GM18526 (cell line): ENCODE measurements around the gene AIF1L.

ENCODE experiments used
- POLR2A ChIP-seq: IDR thresholded peaks from 3 replicates; pipeline ENCODE4 v1.6.1; 2011; ENCODE audit not compliant: insufficient read length; ENCODE audit errors: extremely low read depth

AIF1L gene

DNA sequence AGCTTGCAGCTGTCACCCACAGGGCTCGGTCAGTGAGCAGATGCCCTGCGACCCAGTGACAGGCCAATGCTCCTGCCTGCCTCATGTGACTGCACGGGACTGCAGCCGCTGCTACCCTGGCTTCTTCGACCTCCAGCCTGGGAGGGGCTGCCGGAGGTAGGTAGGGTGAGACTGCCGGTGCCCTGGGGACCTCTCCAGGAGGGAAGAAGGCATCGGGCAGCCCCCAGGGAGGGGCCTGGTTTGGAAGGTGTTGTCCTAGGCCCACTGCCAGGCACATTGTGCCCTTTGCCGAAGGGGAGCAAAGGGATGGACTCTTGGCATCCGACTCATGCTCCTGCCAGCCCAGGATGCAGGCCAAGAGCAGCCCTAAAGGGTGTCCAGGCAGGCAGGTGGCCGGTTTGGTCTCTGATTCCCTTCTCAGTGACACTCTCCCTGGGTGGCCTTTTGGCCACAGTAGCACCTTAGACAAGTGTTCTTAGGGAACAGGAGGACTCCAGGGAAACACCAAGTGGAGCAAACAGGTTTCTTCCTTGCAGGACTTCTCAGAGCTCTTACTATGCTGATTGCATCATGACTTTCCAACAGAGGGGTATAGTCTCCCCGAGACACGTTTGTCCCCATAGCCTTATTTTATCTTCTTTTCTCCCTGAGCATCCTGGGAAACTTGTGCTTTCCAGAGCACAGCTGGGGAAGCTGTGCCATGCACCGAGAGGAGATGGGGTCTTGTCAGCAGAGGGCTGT is 28.1 kb upstream of the AIF1L start:
- TF ChIP-seq POLR2A: no peak

- no peak for TF ChIP-seq POLR2A
These were observed 26.6 kb upstream of the AIF1L start for GRCh38 chr9:131069699-131070098.

DNA sequence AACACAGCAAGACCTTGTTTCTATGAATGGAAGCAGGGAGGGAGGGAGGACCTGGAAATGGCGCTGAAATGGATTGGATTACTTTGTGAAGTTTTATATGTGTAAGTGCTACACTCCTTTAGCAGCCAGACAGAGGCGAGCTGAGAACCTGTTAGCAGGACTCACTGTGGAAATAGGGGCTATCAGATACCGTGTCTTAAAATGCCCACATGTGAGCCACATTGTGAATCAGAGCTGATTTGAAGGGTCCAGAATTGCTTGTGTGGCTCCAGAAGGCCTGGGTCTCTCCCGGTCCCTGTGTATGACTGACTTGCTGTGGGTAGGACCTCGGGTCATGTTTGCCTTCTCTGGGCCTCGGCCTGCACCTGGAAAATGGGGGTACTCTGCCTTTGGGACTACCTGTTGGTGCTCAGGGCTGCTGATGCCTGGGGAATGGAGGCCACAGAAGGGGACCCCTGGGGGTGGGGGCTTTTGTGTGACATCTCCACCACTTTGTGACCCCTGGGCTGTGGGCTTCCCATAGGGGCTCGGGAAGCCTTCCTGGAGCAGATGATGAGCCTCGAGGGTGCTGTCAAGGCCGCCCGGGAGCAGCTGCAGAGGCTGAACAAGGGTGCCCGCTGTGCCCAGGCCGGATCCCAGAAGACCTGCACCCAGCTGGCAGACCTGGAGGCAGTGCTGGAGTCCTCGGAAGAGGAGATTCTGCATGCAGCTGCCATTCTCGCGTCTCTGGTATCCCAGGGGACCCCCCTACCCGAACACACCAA is 24.0 kb upstream of the AIF1L start:
- no peak for TF ChIP-seq POLR2A

GRCh38 chr9:131072871-131073237 is 23.5 kb upstream of the AIF1L start:
- no peak for TF ChIP-seq POLR2A

DNA sequence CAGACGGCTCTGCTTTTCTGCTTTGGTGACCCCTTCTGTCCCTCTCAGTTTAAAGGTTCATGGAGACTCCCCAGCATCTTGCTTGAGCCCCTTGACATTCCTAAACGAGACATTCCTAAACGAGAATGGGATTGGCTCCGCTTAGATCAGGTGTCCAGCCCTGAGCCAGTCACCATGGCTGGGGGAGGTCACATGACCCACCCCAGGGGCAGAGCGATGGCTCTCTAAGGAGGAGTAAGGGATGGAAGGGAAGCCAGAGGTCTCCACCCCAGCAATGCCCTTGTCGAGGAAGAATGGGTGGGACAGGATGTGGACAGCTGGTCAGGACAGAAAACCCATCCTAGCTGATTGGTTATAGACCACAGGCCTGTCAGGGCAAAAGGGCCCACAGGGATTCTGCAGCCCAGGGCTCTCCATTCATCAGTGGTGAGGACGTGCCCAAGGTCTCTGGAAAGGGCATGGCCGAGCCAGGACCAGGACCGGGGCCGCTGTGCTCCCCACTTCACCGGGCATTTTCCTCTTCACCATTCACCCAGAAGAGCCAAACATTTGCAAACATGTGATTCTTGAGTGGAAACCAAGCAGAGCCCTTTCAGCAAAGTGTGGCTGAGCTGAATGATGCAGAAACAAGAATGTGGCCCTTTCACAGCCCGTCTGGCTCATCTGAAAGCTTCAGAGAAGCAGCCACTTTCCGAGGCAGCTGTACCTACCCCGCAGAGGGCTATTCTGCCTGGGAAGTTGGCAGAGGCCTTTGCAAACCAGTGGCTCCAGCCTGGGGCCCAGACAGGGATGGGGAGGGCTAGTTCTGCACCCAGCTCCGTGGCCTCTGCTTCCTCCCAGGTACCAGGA is 19.8 kb upstream of the AIF1L start:
- TF ChIP-seq POLR2A: no peak

DNA sequence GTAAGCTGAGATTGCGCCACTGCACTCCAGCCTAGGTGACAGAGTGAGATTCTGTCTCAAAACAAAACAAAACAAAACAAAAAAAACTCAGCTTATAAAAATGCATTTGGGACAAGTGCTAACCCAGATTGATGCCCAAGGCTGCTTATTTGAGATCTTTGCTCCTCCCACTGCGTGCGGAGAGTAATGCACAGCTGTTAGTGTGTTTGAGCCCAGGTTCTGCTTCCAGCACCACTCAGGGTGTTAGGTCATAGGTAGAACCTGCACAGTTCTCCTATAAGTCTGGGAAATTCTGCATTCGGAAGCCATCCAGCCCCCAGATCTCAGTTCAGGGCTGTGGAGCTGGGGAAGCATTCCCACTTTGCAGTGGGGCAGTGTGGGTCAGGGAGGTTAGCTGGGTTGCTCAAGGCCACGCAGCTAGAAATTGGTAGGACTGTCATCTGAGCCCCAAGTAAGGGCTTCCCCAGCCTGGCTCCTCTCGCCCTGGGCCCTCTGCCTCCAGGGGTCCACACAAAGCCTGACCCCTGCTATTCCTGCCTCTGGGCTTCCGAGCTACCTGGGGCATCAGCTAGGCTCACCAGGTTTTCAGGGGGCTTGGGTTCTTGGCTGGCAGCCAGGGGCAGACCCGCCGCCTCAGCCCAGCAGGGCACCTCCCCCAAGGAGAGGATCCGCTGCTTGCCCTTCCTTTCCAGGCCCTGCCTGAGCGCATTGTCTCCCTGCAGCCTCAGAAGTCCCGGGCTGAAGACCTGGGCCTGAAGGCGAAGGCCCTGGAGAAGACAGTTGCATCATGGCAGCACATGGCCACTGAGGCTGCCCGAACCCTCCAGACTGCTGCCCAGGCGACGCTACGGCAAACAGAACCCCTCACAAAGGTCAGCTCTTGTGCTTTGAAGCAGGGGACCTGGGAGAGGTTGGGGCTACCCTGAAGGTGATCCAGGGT is 17.6 kb upstream of the AIF1L start:
- TF ChIP-seq POLR2A: no peak

- no peak for TF ChIP-seq POLR2A
These were observed 15.7 kb upstream of the AIF1L start for GRCh38 chr9:131080589-131080988.

DNA sequence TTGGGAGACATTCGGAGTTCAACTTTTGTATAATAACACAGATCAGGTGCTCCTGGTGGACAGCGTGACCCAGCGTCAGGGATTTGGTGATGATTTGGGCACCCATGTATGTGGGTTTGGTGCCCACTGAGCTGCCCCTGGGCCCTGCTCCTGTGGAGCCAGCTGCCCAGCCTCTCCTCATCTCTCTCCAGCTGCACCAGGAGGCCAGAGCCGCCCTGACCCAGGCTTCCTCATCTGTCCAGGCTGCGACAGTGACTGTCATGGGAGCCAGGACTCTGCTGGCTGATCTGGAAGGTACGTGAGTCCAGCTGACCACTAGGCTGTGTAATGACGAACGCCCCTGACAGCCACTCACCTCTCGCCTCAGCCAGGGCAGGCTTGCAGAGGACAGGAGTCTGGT is 14.5 kb upstream of the AIF1L start:
- TF ChIP-seq POLR2A: no peak

GRCh38 chr9:131082774-131083512 is 13.4 kb upstream of the AIF1L start:
- no peak for TF ChIP-seq POLR2A

DNA sequence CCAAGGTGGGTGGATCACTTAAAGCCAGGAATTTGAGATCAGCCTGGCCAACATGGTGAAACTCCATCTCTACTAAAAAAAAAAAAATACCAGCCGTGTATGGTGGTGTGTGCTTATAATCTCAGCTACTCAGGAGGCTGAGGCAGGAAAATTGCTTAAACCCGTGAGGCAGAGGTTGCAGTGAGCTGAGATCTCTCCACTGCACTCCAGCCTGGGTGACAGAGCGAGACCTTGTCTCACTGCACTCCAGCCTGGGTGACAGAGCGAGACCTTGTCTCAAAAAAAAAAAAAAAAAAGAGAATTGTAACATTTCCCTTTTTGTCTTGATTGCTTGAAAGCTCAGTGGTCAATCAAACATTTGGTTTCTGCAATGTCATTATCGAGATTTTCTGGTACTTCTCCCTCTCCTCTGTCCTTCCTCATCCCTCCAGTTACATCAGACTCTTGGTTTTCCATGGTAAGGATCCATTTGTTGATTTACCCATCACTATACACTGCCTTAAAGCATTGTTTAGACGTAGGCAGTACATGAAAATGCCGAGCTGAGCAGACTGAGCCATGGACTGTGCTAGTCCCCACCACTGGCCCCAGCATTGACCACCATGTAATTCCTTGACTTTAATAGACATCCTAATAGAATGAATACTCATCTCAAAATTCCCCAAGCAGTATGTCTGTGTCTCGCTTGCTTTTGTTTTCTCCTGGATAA is 11.5 kb upstream of the AIF1L start:
- TF ChIP-seq POLR2A: no peak

DNA sequence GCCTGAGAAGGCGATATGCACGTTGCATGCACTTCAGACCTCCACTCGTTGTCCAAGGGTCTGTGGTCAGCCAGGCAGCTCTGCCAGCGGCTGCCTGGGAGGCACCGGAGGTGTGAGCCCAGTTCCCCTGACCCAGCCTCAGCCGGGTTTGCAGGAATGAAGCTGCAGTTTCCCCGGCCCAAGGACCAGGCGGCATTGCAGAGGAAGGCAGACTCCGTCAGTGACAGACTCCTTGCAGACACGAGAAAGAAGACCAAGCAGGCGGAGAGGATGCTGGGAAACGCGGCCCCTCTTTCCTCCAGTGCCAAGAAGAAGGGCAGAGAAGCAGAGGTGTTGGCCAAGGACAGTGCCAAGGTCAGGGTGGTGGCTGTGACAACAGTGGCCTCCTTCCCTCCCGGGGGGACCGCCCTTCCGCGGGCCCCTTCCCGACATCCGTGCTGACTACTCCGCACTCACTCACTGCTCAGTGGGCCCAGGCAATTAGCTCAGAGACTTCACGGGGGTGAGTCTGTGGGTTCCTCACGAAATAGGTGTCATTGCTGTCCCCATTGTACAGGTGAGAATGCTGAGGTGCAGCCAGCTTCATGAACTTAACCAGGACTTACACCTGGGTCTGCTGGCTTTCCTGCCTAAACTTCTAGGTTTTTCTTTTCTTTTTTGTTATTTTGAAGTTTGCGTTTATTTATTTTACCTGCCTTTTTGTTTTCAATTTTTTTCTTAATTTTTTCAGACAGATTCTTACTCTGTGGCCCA is 10.8 kb upstream of the AIF1L start:
- no peak for TF ChIP-seq POLR2A

- no peak for TF ChIP-seq POLR2A
These were observed 8.9 kb upstream of the AIF1L start for GRCh38 chr9:131087354-131087893.
